KBM-7 (cell line): Measurements from ENCODE around the gene BPIFB6.

Experiments
- DNase-seq: peaks from one replicate; pipeline ENCODE4 v3.0.0-alpha.2; 2015
- in situ Hi-C: fragments of 300-500 bp; cut with MboI; formaldehyde crosslinking; loops from 2 replicates; pipeline ENCODE4 v1.14.3; 2020; ENCODE audit warnings: low sequenced_read_pairs, low pct_unique_long_range_greater_than_20kb, mixed read lengths

The BPIFB6 gene

GRCh38 chr20:32999603-33000250 lies 31.7 kb upstream of the BPIFB6 start:
- in situ Hi-C loops, result no loop called here
- DNase-seq, result peak; percentile 82

- DNase-seq, result no peak
- in situ Hi-C loops, result no loop called here
These were observed 30.5 kb upstream of the BPIFB6 start for GRCh38 chr20:33000802-33001466.

GRCh38 chr20:33002087-33002808 lies 29.2 kb upstream of the BPIFB6 start:
- DNase-seq, result no peak
- in situ Hi-C loops, result no loop called here

GRCh38 chr20:33004141-33004751 lies 27.2 kb upstream of the BPIFB6 start, which contains the start of gene SUN5:
SUN5 (minus strand) TSS chr20:33004433; CDS start chr20:33004340, 93 bp downstream.
- no peak for DNase-seq
- in situ Hi-C loops, result no loop called here

- DNase-seq, result peak; percentile 72
- in situ Hi-C loops, result no loop called here
These were observed 26.3 kb upstream of the BPIFB6 start for GRCh38 chr20:33005132-33005566.

GRCh38 chr20:33005908-33006775 lies 25.3 kb upstream of the BPIFB6 start:
- in situ Hi-C loops, result no loop called here

GRCh38 chr20:33006776-33007375 lies 24.6 kb upstream of the BPIFB6 start:
- in situ Hi-C loops, result no loop called here
- no peak for DNase-seq

More at GRCh38 chr20:33005908-33006775, 25.3 kb upstream of the BPIFB6 start:
- DNase-seq, result no peak

GRCh38 chr20:33007376-33008335 lies 23.8 kb upstream of the BPIFB6 start, which contains the start of gene BPIFB2:
BPIFB2 (plus strand) TSS chr20:33007704; CDS start chr20:33008575, 871 bp downstream.
- in situ Hi-C loops, result no loop called here
- no peak for DNase-seq

GRCh38 chr20:33008336-33009213 lies 22.9 kb upstream of the BPIFB6 start:
- in situ Hi-C loops, result no loop called here

GRCh38 chr20:33009214-33010132 lies 22.0 kb upstream of the BPIFB6 start:
- in situ Hi-C loops, result no loop called here
- no peak for DNase-seq

More at GRCh38 chr20:33008336-33009213, 22.9 kb upstream of the BPIFB6 start:
- no peak for DNase-seq

GRCh38 chr20:33010133-33010504 lies 21.3 kb upstream of the BPIFB6 start:
- in situ Hi-C loops, result no loop called here
- no peak for DNase-seq

GRCh38 chr20:33010674-33011449 lies 20.6 kb upstream of the BPIFB6 start:
- in situ Hi-C loops, result no loop called here
- DNase-seq, result no peak

- DNase-seq, result no peak
- in situ Hi-C loops, result no loop called here
These were observed 18.9 kb upstream of the BPIFB6 start for GRCh38 chr20:33012327-33013189.
